NCI-H2029 treated with DMSO at 0.1 percent for 48 hours (cell line): ENCODE measurements around the gene TRAF4.
"Not testable (repeated sequence)": the region's sequence is repeated elsewhere in the genome, so short reads cannot be mapped to it uniquely, and the experiment has no call there.

Experiments
- DNase-seq: peaks from one replicate; lab custom pipeline; 2025; lab: John Stamatoyannopoulos, UW

Gene TRAF4

GRCh38 chr17:28748852-28749515, 5.2 kb downstream of the TRAF4 start:
- DNase-seq: no peak

GRCh38 chr17:28749516-28750177, 5.8 kb downstream of the TRAF4 start:
- no peak for DNase-seq

- peak; percentile 79 for DNase-seq
Observed at GRCh38 chr17:28750178-28751047, 6.6 kb downstream of the TRAF4 start.

GRCh38 chr17:28751600-28752366, 8.0 kb downstream of the TRAF4 start:
- DNase-seq: no peak

- DNase-seq: no peak
Observed at GRCh38 chr17:28755486-28755885, 11.7 kb downstream of the TRAF4 start.

- no peak for DNase-seq
Observed at GRCh38 chr17:28756049-28756804, 12.4 kb downstream of the TRAF4 start.

GRCh38 chr17:28758411-28759121, 14.8 kb downstream of the TRAF4 start:
- no peak for DNase-seq

GRCh38 chr17:28759256-28759865, 15.6 kb downstream of the TRAF4 start:
- DNase-seq: no peak

- peak; percentile 70 for DNase-seq
Observed at GRCh38 chr17:28760601-28761562, 17.1 kb downstream of the TRAF4 start.

GRCh38 chr17:28763137-28763799, 19.5 kb downstream of the TRAF4 start:
- DNase-seq: no peak

- DNase-seq: peak; percentile 78
Observed at GRCh38 chr17:28763804-28764266, 20.0 kb downstream of the TRAF4 start.

- no peak for DNase-seq
Observed at GRCh38 chr17:28765038-28765437, 21.2 kb downstream of the TRAF4 start.

- no peak for DNase-seq
Observed at GRCh38 chr17:28773736-28774135, 29.9 kb downstream of the TRAF4 start.

GRCh38 chr17:28774206-28774605, 30.4 kb downstream of the TRAF4 start:
- DNase-seq: no peak

- no peak for DNase-seq
Observed at GRCh38 chr17:28777178-28777577, 33.4 kb downstream of the TRAF4 start.

- not testable (repeated sequence) for DNase-seq
Observed at GRCh38 chr17:28779601-28780000, 35.8 kb downstream of the TRAF4 start.

- DNase-seq: no peak
Observed at GRCh38 chr17:28783161-28783560, 39.4 kb downstream of the TRAF4 start.

- DNase-seq: no peak
Observed at GRCh38 chr17:28788100-28788499, 44.3 kb downstream of the TRAF4 start.
